Measurements from ENCODE around the gene SCGB2A2.

GRCh38 chr11:62256281-62256680 lies 13.7 kb upstream of the SCGB2A2 start:
- TF ChIP-seq CTCF (IDR thresholded peaks at IDR 0.05; ENCODE audit: insufficient read depth, low read length) (no peak), POLR2AphosphoS5 (IDR thresholded peaks at IDR 0.05; ENCODE audit: low read depth) (no peak), SPI1 (IDR thresholded peaks at IDR 0.05; ENCODE audit: borderline replicate concordance, low read depth) (no peak)

Measured in HL-60 (cell line).